Upper lobe of left lung (tissue), 6 donors: ENCODE results near the gene ADAMTS16. TPM values are rescaled to one million over a fixed set of nuclear protein-coding genes. Genes with fewer than 3 reads are reported as not detected.

ENCODE experiments used
- ATAC-seq, 2 donors: fragments of 200-7000 bp; cut with Tn5 transposase; one replicate each; pipeline ENCODE4 v1.9.1; 2022; ENCODE audit warnings: mild to moderate bottlenecking in 2 of 2, moderate library complexity in 2 of 2; ENCODE audit not compliant: low FRiP score in 2 of 2
- DNase-seq, 2 donors: peaks; one replicate each; pipeline ENCODE4 v3.0.0-alpha.2; 2019 to 2020
- H3K27ac ChIP-seq, 4 donors: fragments of 200-600 bp; sonication (generic); one replicate each; pipeline ENCODE4 v1.5.1; 2016 to 2019
- H3K27me3 ChIP-seq, 4 donors: fragments of 200-600 bp; sonication (generic); one replicate each; pipeline ENCODE4 v1.5.1; 2017 to 2019
- H3K36me3 ChIP-seq, 4 donors: fragments of 200-600 bp; sonication (generic); one replicate each; pipeline ENCODE4 v1.5.1; 2016 to 2019
- H3K4me1 ChIP-seq, 4 donors: fragments of 200-600 bp; sonication (generic); one replicate each; pipeline ENCODE4 v1.5.1; 2018 to 2019
- H3K4me3 ChIP-seq, 4 donors: fragments of 200-600 bp; sonication (generic); one replicate each; pipeline ENCODE4 v1.5.1; 2017 to 2019; ENCODE audit warnings: mild to moderate bottlenecking in 2 of 4, moderate library complexity in 1 of 4
- H3K9me3 ChIP-seq, 4 donors: fragments of 200-600 bp; sonication (generic); one replicate each; pipeline ENCODE4 v1.5.1; 2018 to 2019
- EP300 ChIP-seq, 4 donors: sonication (generic); formaldehyde crosslinking; IDR thresholded peaks; one replicate each; pipeline ENCODE4 v1.5.1; 2017; ENCODE audit warnings: antibody characterized with exemption in 4 of 4, control low read depth in 2 of 4
- POLR2A ChIP-seq, 4 donors: fragments of 450-650 bp; IDR thresholded peaks; one replicate each; pipeline ENCODE4 v1.5.1; 2016 to 2017; ENCODE audit warnings: antibody characterized with exemption in 4 of 4, mild to moderate bottlenecking in 2 of 4
- POLR2AphosphoS5 ChIP-seq, 2 donors: sonication (generic); formaldehyde crosslinking; IDR thresholded peaks; one replicate each; pipeline ENCODE4 v1.5.1; 2017; ENCODE audit warnings: antibody characterized with exemption in 2 of 2
- WGBS, 2 donors: methylation state at CpG; one replicate each; pipeline ENCODE4 v1.1.5; 2017 to 2018; 5-methylcytosine and 5-hydroxymethylcytosine counted together
- total RNA-seq, 6 donors: library from RNA; depleted of rRNA in 4 of 6; stranded (reverse); fragments of >200 nt in 4 of 6; gene quantifications; one replicate each; pipeline versions ENCODE4 v1.1.0 to v1.2.1, GENCODE V29; 2016 to 2021
- TF ChIP-seq, protein P1 (sequence below), 6 experiments: fragments of 450-650 bp in 4 of 6; fragments of 200-600 bp in 2 of 6; sonication (generic) in 2 of 6; IDR thresholded peaks; one replicate each; pipeline ENCODE4 v1.5.1; 2016 to 2019; ENCODE audit warnings: antibody characterized with exemption in 6 of 6
- donor health status: DM: no; HTN: no; CAD: no; lungs with moderate emphysema.
- donor health status: DM: no; HTN: yes; CAD: no; lungs with severe emphysema.

ADAMTS16 gene
- total RNA-seq, 6 donors from 2014 or later, result 0.29 to 3.0 TPM; not detected in 4

DNA sequence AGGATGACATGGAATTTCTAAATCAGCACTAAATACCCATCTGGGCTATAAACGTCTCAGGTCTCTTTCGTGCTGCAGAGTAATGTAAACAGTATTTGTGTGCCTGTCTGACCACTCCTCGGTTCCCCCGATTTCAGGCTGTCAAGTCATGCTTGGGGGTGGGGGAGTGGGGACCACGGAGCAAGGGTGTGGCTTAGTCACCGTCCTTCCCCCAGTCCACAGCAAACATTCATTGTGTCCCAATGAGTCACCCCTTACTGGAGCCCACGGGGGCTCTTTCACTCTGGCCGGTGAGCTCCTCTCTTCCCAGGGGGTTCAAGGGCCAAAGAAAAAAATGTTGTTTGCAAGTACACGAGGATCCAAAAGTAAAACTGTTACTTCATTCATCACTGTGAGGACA, 210.0 kb downstream of the ADAMTS16 start:
- Histone ChIP-seq H3K27me3 (no peaks in the 10 kb centered on the region), H3K4me3 (no peak overlapping the region), H3K27ac (no peak overlapping the region), H3K4me1 (no peaks in the 10 kb centered on the region), H3K9me3 (no peaks in the 10 kb centered on the region), H3K36me3 (no peaks in the 10 kb centered on the region)
- no peak for ATAC-seq
- no peak for DNase-seq
- 40 to 45% methylated on average over 9 of the region's 9 CpGs for WGBS, 2 donors
- TF ChIP-seq, protein P1, sequence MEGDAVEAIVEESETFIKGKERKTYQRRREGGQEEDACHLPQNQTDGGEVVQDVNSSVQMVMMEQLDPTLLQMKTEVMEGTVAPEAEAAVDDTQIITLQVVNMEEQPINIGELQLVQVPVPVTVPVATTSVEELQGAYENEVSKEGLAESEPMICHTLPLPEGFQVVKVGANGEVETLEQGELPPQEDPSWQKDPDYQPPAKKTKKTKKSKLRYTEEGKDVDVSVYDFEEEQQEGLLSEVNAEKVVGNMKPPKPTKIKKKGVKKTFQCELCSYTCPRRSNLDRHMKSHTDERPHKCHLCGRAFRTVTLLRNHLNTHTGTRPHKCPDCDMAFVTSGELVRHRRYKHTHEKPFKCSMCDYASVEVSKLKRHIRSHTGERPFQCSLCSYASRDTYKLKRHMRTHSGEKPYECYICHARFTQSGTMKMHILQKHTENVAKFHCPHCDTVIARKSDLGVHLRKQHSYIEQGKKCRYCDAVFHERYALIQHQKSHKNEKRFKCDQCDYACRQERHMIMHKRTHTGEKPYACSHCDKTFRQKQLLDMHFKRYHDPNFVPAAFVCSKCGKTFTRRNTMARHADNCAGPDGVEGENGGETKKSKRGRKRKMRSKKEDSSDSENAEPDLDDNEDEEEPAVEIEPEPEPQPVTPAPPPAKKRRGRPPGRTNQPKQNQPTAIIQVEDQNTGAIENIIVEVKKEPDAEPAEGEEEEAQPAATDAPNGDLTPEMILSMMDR (IDR thresholded peaks at IDR 0.05), result no peak
- TF ChIP-seq POLR2A (IDR thresholded peaks at IDR 0.05) (no peak), EP300 (IDR thresholded peaks at IDR 0.05) (no peak), POLR2AphosphoS5 (IDR thresholded peaks at IDR 0.05) (no peak)

DNA sequence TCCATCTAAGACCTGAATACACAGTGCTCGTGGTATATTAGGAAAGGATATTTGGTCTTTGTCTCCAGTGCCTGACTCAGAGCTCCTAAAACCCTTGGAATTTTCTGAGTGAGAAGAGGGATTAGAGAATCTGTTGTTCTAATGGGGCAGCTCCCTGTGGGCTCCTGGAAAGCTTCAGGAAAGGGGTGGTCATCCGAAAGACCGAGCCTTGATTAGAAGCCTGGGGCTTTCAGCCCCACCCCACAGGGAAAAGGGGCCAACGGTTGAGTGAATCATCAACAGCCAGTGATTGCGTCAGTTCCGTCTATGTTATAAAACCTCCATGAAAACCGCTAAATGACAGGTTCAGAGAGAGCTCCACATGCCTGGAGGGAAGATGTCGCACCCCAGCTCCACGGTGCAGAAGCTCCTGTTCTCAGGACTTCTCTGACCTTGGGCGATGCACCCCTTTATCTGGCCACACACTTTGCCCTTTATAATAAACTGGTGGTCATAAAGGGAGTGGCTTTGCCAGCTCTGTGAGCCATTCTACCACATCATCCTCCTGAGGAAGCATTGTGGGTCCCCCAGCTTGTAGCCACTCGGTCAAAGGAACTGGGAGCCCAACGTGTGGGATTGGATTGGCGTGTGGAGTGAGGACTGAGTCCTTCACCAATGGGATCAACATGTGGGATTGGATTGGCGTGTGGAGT, 211.3 kb downstream of the ADAMTS16 start:
- TF ChIP-seq POLR2AphosphoS5 (IDR thresholded peaks at IDR 0.05), result no peak
- TF ChIP-seq EP300 (IDR thresholded peaks at IDR 0.05), result no peak
- TF ChIP-seq, protein P1 (IDR thresholded peaks at IDR 0.05), result no peak
- TF ChIP-seq POLR2A (IDR thresholded peaks at IDR 0.05), result no peak
- DNase-seq (no peak), ATAC-seq (peak in 1 of 2 donors; percentile 87)
- WGBS, 2 donors, result 91 to 95% methylated on average over 13 to 14 of the region's 14 CpGs
- H3K27ac ChIP-seq, result no peak overlapping the region
- no peaks in the 10 kb centered on the region for H3K36me3 ChIP-seq
- no peaks in the 10 kb centered on the region for H3K9me3 ChIP-seq
- no peak overlapping the region for H3K4me3 ChIP-seq
- no peaks in the 10 kb centered on the region for H3K27me3 ChIP-seq
- H3K4me1 ChIP-seq, result no peaks in the 10 kb centered on the region

DNA sequence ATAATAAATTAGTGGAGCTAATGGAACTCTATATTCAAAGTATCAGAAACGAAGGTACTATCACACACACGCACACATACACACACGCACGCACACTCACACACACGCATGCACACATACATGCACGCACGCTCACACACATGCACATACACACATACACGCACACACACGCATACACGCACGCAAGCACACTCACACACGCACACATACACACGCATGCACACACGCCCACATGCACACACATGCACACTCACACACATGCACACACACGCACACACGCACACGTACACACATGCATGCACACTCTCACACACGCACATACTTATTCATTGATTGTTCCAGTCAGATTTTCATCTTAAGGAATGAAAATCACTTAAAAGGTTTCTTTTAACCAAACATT, 212.5 kb downstream of the ADAMTS16 start:
- Histone ChIP-seq H3K36me3 (no peaks in the 10 kb centered on the region), H3K27me3 (no peaks in the 10 kb centered on the region), H3K27ac (no peak overlapping the region), H3K9me3 (no peaks in the 10 kb centered on the region), H3K4me1 (no peaks in the 10 kb centered on the region), H3K4me3 (no peak overlapping the region)
- DNase-seq, result no peak
- TF ChIP-seq EP300 (IDR thresholded peaks at IDR 0.05) (no peak), POLR2AphosphoS5 (IDR thresholded peaks at IDR 0.05) (no peak), POLR2A (IDR thresholded peaks at IDR 0.05) (no peak)
- TF ChIP-seq, protein P1 (IDR thresholded peaks at IDR 0.05), result no peak
- ATAC-seq, result no peak
- 94% methylated on average over 18 of the region's 18 CpGs for WGBS, 2 donors

DNA sequence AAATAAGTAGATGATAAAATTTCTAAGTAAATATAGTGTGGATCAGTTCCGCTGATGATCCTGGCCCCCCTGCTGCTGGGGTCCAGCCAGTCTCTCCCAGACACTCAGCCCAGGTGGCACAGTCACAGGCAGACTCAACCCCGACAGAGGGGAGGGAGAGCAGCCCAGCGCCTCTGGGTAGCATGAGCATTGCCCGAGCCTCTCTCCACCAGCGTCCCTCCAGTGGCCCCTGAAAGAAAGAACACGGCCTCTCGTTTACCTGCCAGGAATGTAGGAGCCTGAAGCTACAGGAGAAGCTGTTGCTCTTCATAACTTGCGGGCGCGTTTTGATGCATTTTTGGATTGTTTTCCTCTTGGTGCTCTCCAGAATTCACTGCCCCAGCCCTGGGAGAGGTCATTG, 213.6 kb downstream of the ADAMTS16 start:
- ATAC-seq (no peak), DNase-seq (peak in 1 of 2 donors; percentile 19)
- Histone ChIP-seq H3K4me3 (no peak overlapping the region), H3K27me3 (no peaks in the 10 kb centered on the region), H3K36me3 (no peaks in the 10 kb centered on the region), H3K4me1 (no peaks in the 10 kb centered on the region), H3K27ac (no peak overlapping the region), H3K9me3 (no peaks in the 10 kb centered on the region)
- 77 to 82% methylated on average over 9 to 10 of the region's 10 CpGs for WGBS, 2 donors
- TF ChIP-seq, protein P1 (IDR thresholded peaks at IDR 0.05), result no peak
- no peak for TF ChIP-seq POLR2A (IDR thresholded peaks at IDR 0.05)
- TF ChIP-seq EP300 (IDR thresholded peaks at IDR 0.05), result no peak

DNA sequence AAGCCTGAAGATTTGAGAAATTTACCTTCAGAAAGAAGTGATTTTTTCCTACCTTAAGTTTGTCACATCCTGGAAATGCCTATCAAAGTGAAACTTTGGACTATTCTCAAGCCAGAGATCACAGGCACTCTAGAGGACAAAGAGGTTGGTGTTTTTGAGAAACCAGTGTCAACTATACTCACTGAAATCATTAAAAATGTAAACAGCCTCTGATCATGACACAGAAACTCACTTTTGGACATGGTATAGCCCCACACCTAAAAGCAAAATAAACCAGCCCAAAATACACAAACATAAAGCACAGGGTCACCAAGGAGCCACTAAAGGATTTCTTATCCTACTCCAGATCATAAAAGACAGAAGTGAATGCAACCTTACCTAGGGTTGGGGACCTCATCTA, 216.6 kb downstream of the ADAMTS16 start:
- no peak overlapping the region for H3K27ac ChIP-seq
- TF ChIP-seq POLR2A (IDR thresholded peaks at IDR 0.05) (no peak), POLR2AphosphoS5 (IDR thresholded peaks at IDR 0.05) (no peak), EP300 (IDR thresholded peaks at IDR 0.05) (no peak)
- TF ChIP-seq, protein P1 (IDR thresholded peaks at IDR 0.05), result no peak
- H3K9me3 ChIP-seq, result no peaks in the 10 kb centered on the region
- ATAC-seq, result no peak
- no peak for DNase-seq
- no peaks in the 10 kb centered on the region for H3K36me3 ChIP-seq
- no peaks in the 10 kb centered on the region for H3K27me3 ChIP-seq
- no peaks in the 10 kb centered on the region for H3K4me1 ChIP-seq
- H3K4me3 ChIP-seq, result no peak overlapping the region
